Activated CD8-positive, alpha-beta memory T cell treated with anti-CD3 and anti-CD28 coated beads, Interleukin-2, amount 50 U/mL, for 1 hour (primary cell): ENCODE measurements around the gene HOXD13.

ENCODE experiments used
- DNase-seq: peaks from one replicate; pipeline ENCODE4 v3.0.0-alpha.2; 2020; ENCODE audit errors: extremely low read depth

Gene HOXD13

GRCh38 chr2:176092270-176093144 lies at the start of gene HOXD13:
Gene HOXD13 (plus strand): TSS chr2:176092721. CDS start chr2:176092891, 170 bp downstream.
- DNase-seq, result no peak

- DNase-seq, result no peak
These were observed 36.1 kb upstream of the HOXD13 start for GRCh38 chr2:176056406-176056805.

GRCh38 chr2:176063958-176064357 lies 28.6 kb upstream of the HOXD13 start:
- no peak for DNase-seq

- no peak for DNase-seq
These were observed 25.6 kb upstream of the HOXD13 start for GRCh38 chr2:176066645-176067588.

GRCh38 chr2:176067589-176068418 lies 24.7 kb upstream of the HOXD13 start:
- DNase-seq, result no peak

- no peak for DNase-seq
These were observed 24.1 kb upstream of the HOXD13 start for GRCh38 chr2:176068419-176068832.

GRCh38 chr2:176071330-176072291 lies 20.9 kb upstream of the HOXD13 start:
- DNase-seq, result no peak

- DNase-seq, result no peak
These were observed 20.2 kb upstream of the HOXD13 start for GRCh38 chr2:176072292-176072669.

- no peak for DNase-seq
These were observed 19.3 kb upstream of the HOXD13 start for GRCh38 chr2:176072951-176073904.

GRCh38 chr2:176074919-176075425 lies 17.5 kb upstream of the HOXD13 start:
- no peak for DNase-seq

GRCh38 chr2:176075481-176075880 lies 17.0 kb upstream of the HOXD13 start:
- no peak for DNase-seq

GRCh38 chr2:176076063-176076462 lies 16.5 kb upstream of the HOXD13 start:
- DNase-seq, result no peak

- DNase-seq, result no peak
These were observed 15.7 kb upstream of the HOXD13 start for GRCh38 chr2:176076796-176077195.

GRCh38 chr2:176078541-176079284 lies 13.8 kb upstream of the HOXD13 start:
- DNase-seq, result no peak

- DNase-seq, result no peak
These were observed 13.2 kb upstream of the HOXD13 start for GRCh38 chr2:176079285-176079830.

GRCh38 chr2:176079831-176080539 lies 12.5 kb upstream of the HOXD13 start:
- DNase-seq, result no peak
